Measurements from ENCODE around the gene DNASE1L3. TPM values are rescaled to one million over a fixed set of nuclear protein-coding genes. Genes with fewer than 3 reads are reported as not detected.
A peak's percentile ranks its signal among the peaks of the same experiment; 100 is the strongest.

DNASE1L3 gene
- total and polyA plus RNA-seq, 2 of the 13 experiments (the other 11 are each of a cell fraction or from before 2014, with no cell fraction given): 0.86 to 1.7 TPM

DNA sequence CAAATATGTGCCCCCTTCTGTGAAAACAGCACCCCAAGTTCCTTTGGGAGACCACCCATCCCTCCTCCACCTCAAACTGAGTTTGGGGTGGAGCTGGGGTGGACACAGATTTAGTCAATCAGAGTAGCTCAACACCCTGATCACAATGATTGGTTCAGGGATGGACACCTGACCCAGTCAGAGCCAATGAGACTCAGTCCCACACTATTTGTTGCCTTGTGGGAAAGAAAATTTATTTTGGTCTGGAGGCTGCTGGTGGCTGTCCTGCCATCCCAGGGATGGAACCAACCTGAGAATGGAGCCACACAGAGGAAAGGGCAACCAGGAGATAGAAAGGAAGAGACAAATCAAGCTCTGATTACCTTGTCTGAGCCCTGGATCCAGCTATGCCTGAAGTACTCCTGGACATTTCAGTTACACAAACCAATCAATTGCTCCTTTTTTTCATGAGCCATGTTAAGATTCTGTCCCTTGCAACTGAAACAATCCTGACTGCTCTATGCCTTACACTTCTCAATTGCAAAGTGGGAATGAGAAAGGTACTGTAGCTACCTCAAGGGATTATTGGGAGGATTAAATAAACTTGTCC lies 10.6 kb downstream of the DNASE1L3 start (continued):
- TF ChIP-seq, protein P1, sequence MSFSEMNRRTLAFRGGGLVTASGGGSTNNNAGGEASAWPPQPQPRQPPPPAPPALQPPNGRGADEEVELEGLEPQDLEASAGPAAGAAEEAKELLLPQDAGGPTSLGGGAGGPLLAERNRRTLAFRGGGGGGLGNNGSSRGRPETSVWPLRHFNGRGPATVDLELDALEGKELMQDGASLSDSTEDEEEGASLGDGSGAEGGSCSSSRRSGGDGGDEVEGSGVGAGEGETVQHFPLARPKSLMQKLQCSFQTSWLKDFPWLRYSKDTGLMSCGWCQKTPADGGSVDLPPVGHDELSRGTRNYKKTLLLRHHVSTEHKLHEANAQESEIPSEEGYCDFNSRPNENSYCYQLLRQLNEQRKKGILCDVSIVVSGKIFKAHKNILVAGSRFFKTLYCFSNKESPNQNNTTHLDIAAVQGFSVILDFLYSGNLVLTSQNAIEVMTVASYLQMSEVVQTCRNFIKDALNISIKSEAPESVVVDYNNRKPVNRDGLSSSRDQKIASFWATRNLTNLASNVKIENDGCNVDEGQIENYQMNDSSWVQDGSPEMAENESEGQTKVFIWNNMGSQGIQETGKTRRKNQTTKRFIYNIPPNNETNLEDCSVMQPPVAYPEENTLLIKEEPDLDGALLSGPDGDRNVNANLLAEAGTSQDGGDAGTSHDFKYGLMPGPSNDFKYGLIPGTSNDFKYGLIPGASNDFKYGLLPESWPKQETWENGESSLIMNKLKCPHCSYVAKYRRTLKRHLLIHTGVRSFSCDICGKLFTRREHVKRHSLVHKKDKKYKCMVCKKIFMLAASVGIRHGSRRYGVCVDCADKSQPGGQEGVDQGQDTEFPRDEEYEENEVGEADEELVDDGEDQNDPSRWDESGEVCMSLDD (CRISPR knock-in tag; IDR thresholded peaks at IDR 0.05; ENCODE audit: borderline replicate concordance): no peak
- TF ChIP-seq NFYC (CRISPR knock-in tag; IDR thresholded peaks at IDR 0.05) (peak; percentile 48; the same call in 1 of the 2 replicates), ISX (CRISPR knock-in tag; conservative IDR thresholded peaks at IDR 0.05) (no peak)

DNA sequence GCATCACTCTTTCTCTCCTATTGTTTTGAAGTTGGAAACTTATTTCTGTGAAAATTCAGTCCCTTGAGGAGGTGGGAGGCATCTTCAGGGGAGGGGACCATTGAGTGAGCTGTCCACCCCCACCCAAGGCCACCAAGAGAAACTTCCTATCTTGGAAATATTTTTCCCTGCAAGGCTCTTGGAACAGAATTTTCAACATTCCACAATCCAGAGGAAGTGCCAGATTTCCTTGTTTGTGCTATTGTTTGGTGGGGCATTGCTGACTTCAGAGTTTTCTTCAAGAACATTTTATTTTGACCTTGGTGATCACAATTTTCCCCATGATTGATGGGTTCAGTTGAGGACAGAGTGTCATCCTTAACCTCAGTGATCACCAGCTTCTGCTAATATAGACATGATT lies 12.0 kb downstream of the DNASE1L3 start:
- CTCF ChIA-PET (ENCODE audit: low intra/inter-chr PET ratio, low total read pairs): no interaction called here
- Histone ChIP-seq H4K20me1 (ENCODE audit: insufficient read depth, low read length) (no peaks in the 10 kb centered on the region), H3K4me2 (ENCODE audit: low read depth, low read length) (no peak overlapping the region), H3K9me3 (ENCODE audit: low read length) (no peaks in the 10 kb centered on the region), H3K36me3 (replicated peaks in 1 of 2; ENCODE audit: control insufficient read depth in 1 of 2, insufficient read depth in 2 of 2, low read length in 2 of 2) (no peaks in the 10 kb centered on the region), H3K27ac (ENCODE audit: extremely low read length, insufficient read depth, low read length) (peak overlapping the region; percentile 4), H3K4me3 (replicated peaks in 1 of 3; ENCODE audit: insufficient read depth in 1 of 3, low read depth in 2 of 3, low read length in 3 of 3) (no peak overlapping the region), H3K27me3 (ENCODE audit: control insufficient read depth in 1 of 2, insufficient read depth in 2 of 2, low read length in 2 of 2) (no peaks in the 10 kb centered on the region), H2AFZ (ENCODE audit: low read length) (no peak overlapping the region), H3K9ac (ENCODE audit: insufficient read depth, low read depth, low read length) (no peak overlapping the region), H3K4me1 (ENCODE audit: insufficient read depth, low read length) (peaks cover 89% of the 10 kb centered on the region), H3K79me2 (ENCODE audit: insufficient read depth, low read length) (no peaks in the 10 kb centered on the region)
- in situ Hi-C loops (cut with HindIII; ENCODE audit: extremely low pct_ligation_motif_present, low pct_unique_long_range_greater_than_20kb): no loop called here
- DNase-seq (ENCODE audit: low spot score) (no peak), ATAC-seq (no peak), FAIRE-seq (no peak)
- TF ChIP-seq, protein P2, sequence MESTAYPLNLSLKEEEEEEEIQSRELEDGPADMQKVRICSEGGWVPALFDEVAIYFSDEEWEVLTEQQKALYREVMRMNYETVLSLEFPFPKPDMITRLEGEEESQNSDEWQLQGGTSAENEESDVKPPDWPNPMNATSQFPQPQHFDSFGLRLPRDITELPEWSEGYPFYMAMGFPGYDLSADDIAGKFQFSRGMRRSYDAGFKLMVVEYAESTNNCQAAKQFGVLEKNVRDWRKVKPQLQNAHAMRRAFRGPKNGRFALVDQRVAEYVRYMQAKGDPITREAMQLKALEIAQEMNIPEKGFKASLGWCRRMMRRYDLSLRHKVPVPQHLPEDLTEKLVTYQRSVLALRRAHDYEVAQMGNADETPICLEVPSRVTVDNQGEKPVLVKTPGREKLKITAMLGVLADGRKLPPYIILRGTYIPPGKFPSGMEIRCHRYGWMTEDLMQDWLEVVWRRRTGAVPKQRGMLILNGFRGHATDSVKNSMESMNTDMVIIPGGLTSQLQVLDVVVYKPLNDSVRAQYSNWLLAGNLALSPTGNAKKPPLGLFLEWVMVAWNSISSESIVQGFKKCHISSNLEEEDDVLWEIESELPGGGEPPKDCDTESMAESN (CRISPR knock-in tag; conservative IDR thresholded peaks at IDR 0.05): no peak
- TF ChIP-seq, protein P3, sequence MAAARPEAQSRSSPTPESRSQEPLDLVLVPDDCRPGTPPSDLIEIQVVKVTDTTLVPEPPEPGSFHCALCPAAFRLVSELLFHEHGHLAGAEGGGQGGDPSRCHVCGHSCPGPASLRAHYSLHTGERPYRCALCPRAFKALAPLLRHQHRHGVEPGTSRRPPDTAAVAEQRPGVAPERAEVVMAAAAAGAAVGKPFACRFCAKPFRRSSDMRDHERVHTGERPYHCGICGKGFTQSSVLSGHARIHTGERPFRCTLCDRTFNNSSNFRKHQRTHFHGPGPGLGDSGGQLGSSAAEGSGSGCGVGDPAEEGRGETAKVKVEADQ (CRISPR knock-in tag; IDR thresholded peaks at IDR 0.05; ENCODE audit: borderline replicate concordance): no peak
- TF ChIP-seq NR2F6 (IDR thresholded peaks at IDR 0.05) (no peak), NR2F6 (CRISPR knock-in tag; IDR thresholded peaks at IDR 0.05) (no peak), ZSCAN20 (CRISPR knock-in tag; IDR thresholded peaks at IDR 0.05; ENCODE audit: borderline replicate concordance) (no peak), SNAI1 (CRISPR knock-in tag; IDR thresholded peaks at IDR 0.05; ENCODE audit: borderline replicate concordance) (no peak), SALL1 (CRISPR knock-in tag; IDR thresholded peaks at IDR 0.05) (no peak), ZSCAN21 (CRISPR knock-in tag; IDR thresholded peaks at IDR 0.05; ENCODE audit: borderline replicate concordance) (no peak), ZNF274 (CRISPR knock-in tag; IDR thresholded peaks at IDR 0.05) (no peak), ZNF878 (CRISPR knock-in tag; IDR thresholded peaks at IDR 0.05) (no peak), HDAC2 (CRISPR knock-in tag; IDR thresholded peaks at IDR 0.05) (no peak), ZNF251 (CRISPR knock-in tag; IDR thresholded peaks at IDR 0.05) (no peak)
- TF ChIP-seq, protein P4, sequence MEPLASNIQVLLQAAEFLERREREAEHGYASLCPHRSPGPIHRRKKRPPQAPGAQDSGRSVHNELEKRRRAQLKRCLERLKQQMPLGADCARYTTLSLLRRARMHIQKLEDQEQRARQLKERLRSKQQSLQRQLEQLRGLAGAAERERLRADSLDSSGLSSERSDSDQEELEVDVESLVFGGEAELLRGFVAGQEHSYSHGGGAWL (CRISPR knock-in tag; IDR thresholded peaks at IDR 0.05): no peak
- BruUV-seq (replicated peaks): no TSS peak
- intact Hi-C loops (cut with micrococcal nuclease; ENCODE audit: unreplicated experiment): no loop called here
- POLR2A ChIA-PET: no interaction called here
